Caco-2 (cell line): ENCODE results near the gene ABHD16A. TPM values are rescaled to one million over a fixed set of nuclear protein-coding genes. Genes with fewer than 3 reads are reported as not detected.
A peak's percentile ranks its signal among the peaks of the same experiment; 100 is the strongest.

Experiments
- BruUV-seq: library from RNA; stranded (reverse); fragments of 400-500 nt; replicated peaks from 2 replicates; lab custom pipeline; 2021; lab: Mats Ljungman, UMichigan
- CTCF ChIA-PET: fragments of 300-600 bp; sonication (Branson Sonifier 250); formaldehyde crosslinking; loops from one replicate; lab custom pipeline; 2022; ENCODE audit warnings: antibody characterized with exemption; lab: Charles Lee
- POLR2A ChIA-PET: fragments of 300-600 bp; sonication (Branson Sonifier 250); formaldehyde crosslinking; loops from one replicate; lab custom pipeline; 2022; ENCODE audit warnings: antibody characterized with exemption; lab: Charles Lee
- DNase-seq, 2 experiments: peaks; one replicate each; pipeline versions ENCODE4 v3.0.0 to v3.0.0-alpha.2; 2020 to 2022
- H3K27me3 ChIP-seq: replicated peaks from 2 replicates; pipeline ENCODE4 v1.6.0; 2011; ENCODE audit warnings: low read length; ENCODE audit not compliant: control insufficient read depth, insufficient read depth
- H3K36me3 ChIP-seq: 2 replicates; pipeline ENCODE4 v1.5.1; 2011; ENCODE audit warnings: low read length; ENCODE audit not compliant: control insufficient read depth, insufficient read depth
- H3K4me1 ChIP-seq: fragments of 250-450 bp; sonication (Bioruptor Pico); 2 replicates; pipeline ENCODE4 v1.5.1; 2020; ENCODE audit warnings: mild to moderate bottlenecking
- H3K4me3 ChIP-seq: 2 replicates; pipeline ENCODE4 v1.5.1; 2011; ENCODE audit warnings: low read depth, mild to moderate bottlenecking, control low read depth, low read length
- H3K9me3 ChIP-seq: fragments of 250-450 bp; sonication (Bioruptor Pico); 2 replicates; pipeline ENCODE4 v1.5.1; 2020; ENCODE audit warnings: mild to moderate bottlenecking, moderate library complexity
- H3K27ac Mint-ChIP-seq: one replicate; pipeline ENCODE4 v1.8.0; 2022; ENCODE audit warnings: mixed read lengths; ENCODE audit not compliant: unreplicated experiment
- H3K27me3 Mint-ChIP-seq: one replicate; pipeline ENCODE4 v1.8.0; 2022; ENCODE audit warnings: mixed read lengths; ENCODE audit not compliant: insufficient read depth, unreplicated experiment
- H3K36me3 Mint-ChIP-seq: one replicate; pipeline ENCODE4 v1.8.0; 2022; ENCODE audit warnings: mild to moderate bottlenecking, mixed read lengths; ENCODE audit not compliant: insufficient read depth, unreplicated experiment
- H3K4me1 Mint-ChIP-seq: one replicate; pipeline ENCODE4 v1.8.0; 2022; ENCODE audit warnings: low read depth, mixed read lengths; ENCODE audit not compliant: unreplicated experiment
- H3K4me3 Mint-ChIP-seq: one replicate; pipeline ENCODE4 v1.8.0; 2022; ENCODE audit warnings: mild to moderate bottlenecking, moderate library complexity, mixed read lengths; ENCODE audit not compliant: unreplicated experiment
- H3K9me3 Mint-ChIP-seq: one replicate; pipeline ENCODE4 v1.8.0; 2022; ENCODE audit warnings: mixed read lengths; ENCODE audit not compliant: unreplicated experiment
- CTCF ChIP-seq, 2 experiments: fragments of 200-600 bp in 1 of 2; IDR thresholded peaks; 1 replicate in 1 of 2; 2 replicates in 1 of 2; pipeline versions ENCODE4 v1.5.1 to v1.8.0; 2011 to 2022; ENCODE audit warnings: antibody characterized with exemption in 1 of 2, control low read depth in 1 of 2, inconsistent platforms in 1 of 2, low read depth in 1 of 2, low read length in 1 of 2, mild to moderate bottlenecking in 1 of 2, moderate library complexity in 1 of 2; ENCODE audit not compliant: insufficient read depth in 1 of 2, severe bottlenecking in 1 of 2, unreplicated experiment in 1 of 2
- intact Hi-C: fragments of 100-400 bp; cut with micrococcal nuclease; formaldehyde crosslinking; loops from one replicate; pipeline ENCODE4 v1.10.0; 2022; ENCODE audit not compliant: unreplicated experiment
- total RNA-seq: library from RNA; stranded (reverse); gene quantifications from 2 replicates; pipeline ENCODE4 v1.2.3, GENCODE V29; 2022

Gene ABHD16A
- total RNA-seq, 1 experiment from 2014 or later: 62.7 TPM

GRCh38 chr6:31689249-31690110, 13.6 kb downstream of the ABHD16A start:
- Mint-ChIP-seq H3K4me3 (peak overlapping the region; percentile 74), H3K4me1 (peaks cover 23% of the 10 kb centered on the region), H3K36me3 (peaks cover 46% of the 10 kb centered on the region), H3K27me3 (no peaks in the 10 kb centered on the region), H3K27ac (peak overlapping the region; percentile 94), H3K9me3 (no peaks in the 10 kb centered on the region)
- intact Hi-C loops: no loop called here
- TSS peak; percentile 65 for BruUV-seq
- peaks cover 34% of the 10 kb centered on the region for H3K4me1 ChIP-seq
- ChIA-PET CTCF (interaction anchor here (0.9 to 1.3 kb wide), 4 partner anchors 8 to 125 kb away, joined by 3 to 4 read pairs (median 4); partner anchors contain the start of genes DDAH2, HSPA1A, HSPA1L and LY6G5C), POLR2A (interaction anchor here (0.6 to 1.7 kb wide), 6 partner anchors 24 to 173 kb away, joined by 3 to 5 read pairs (median 4); partner anchors contain the start of genes C6orf47, MSH5 and NEU1)
- no peak overlapping the region for H3K4me3 ChIP-seq
- peaks cover 6% of the 10 kb centered on the region for H3K36me3 ChIP-seq
- TF ChIP-seq CTCF (IDR thresholded peaks at IDR 0.05; ENCODE audit: insufficient read depth in 1 of 2, low read depth in 1 of 2, low read length in 1 of 2, severe bottlenecking in 1 of 2, unreplicated experiment in 1 of 2): peak; percentile 16 to 19
- no peaks in the 10 kb centered on the region for H3K27me3 ChIP-seq
- no peak for DNase-seq
- H3K9me3 ChIP-seq: no peaks in the 10 kb centered on the region

GRCh38 chr6:31687860-31688693, 15.0 kb downstream of the ABHD16A start:
- intact Hi-C loops: no loop called here
- BruUV-seq: no TSS peak
- no peaks in the 10 kb centered on the region for H3K27me3 Mint-ChIP-seq
- peaks cover 28% of the 10 kb centered on the region for H3K4me1 Mint-ChIP-seq
- ChIA-PET POLR2A (interaction anchor here (0.7 kb wide), 1 partner anchor 15 kb away, joined by 3 read pairs; the partner anchor contains the start of gene ABHD16A), CTCF (no interaction called here)
- Histone ChIP-seq H3K4me3 (no peak overlapping the region), H3K36me3 (peaks cover 5% of the 10 kb centered on the region; the same call in 1 of the 2 replicates), H3K9me3 (no peaks in the 10 kb centered on the region), H3K4me1 (peaks cover 45% of the 10 kb centered on the region), H3K27me3 (no peaks in the 10 kb centered on the region)
- peak overlapping the region; percentile 94 for H3K27ac Mint-ChIP-seq
- H3K36me3 Mint-ChIP-seq: peaks cover 45% of the 10 kb centered on the region
- H3K4me3 Mint-ChIP-seq: no peak overlapping the region
- TF ChIP-seq CTCF (IDR thresholded peaks at IDR 0.05; ENCODE audit: insufficient read depth in 1 of 2, low read depth in 1 of 2, low read length in 1 of 2, severe bottlenecking in 1 of 2, unreplicated experiment in 1 of 2): no peak
- no peak for DNase-seq
- H3K9me3 Mint-ChIP-seq: no peaks in the 10 kb centered on the region

- H3K9me3 Mint-ChIP-seq: no peaks in the 10 kb centered on the region
- H3K27me3 Mint-ChIP-seq: no peaks in the 10 kb centered on the region
- no peaks in the 10 kb centered on the region for H3K9me3 ChIP-seq
- peaks cover 49% of the 10 kb centered on the region for H3K36me3 Mint-ChIP-seq
- no TSS peak for BruUV-seq
- peaks cover 46% of the 10 kb centered on the region for H3K4me1 ChIP-seq
- ChIA-PET POLR2A (interaction anchor here (0.7 kb wide), 1 partner anchor 16 kb away, joined by 3 read pairs; the partner anchor contains the start of gene ABHD16A), CTCF (no interaction called here)
- TF ChIP-seq CTCF (IDR thresholded peaks at IDR 0.05; ENCODE audit: insufficient read depth in 1 of 2, low read depth in 1 of 2, low read length in 1 of 2, severe bottlenecking in 1 of 2, unreplicated experiment in 1 of 2): no peak
- no peak overlapping the region for H3K27ac Mint-ChIP-seq
- no peak overlapping the region for H3K4me3 ChIP-seq
- intact Hi-C loops: no loop called here
- no peaks in the 10 kb centered on the region for H3K27me3 ChIP-seq
- H3K4me3 Mint-ChIP-seq: no peak overlapping the region
- H3K36me3 ChIP-seq: peaks cover 5% of the 10 kb centered on the region; the same call in 1 of the 2 replicates
- peaks cover 30% of the 10 kb centered on the region for H3K4me1 Mint-ChIP-seq
- no peak for DNase-seq
Measured at GRCh38 chr6:31687321-31687720, 15.8 kb downstream of the ABHD16A start.
